Spleen (tissue), 7 donors: ENCODE data around the gene GNG4.

Experiments used
- CTCF ChIP-seq, 11 experiments: fragments of 200-600 bp in 7 of 11; fragments of 450-650 bp in 4 of 11; sonication (generic) in 4 of 11; IDR thresholded peaks in 8 of 11; conservative IDR thresholded peaks in 3 of 11; 1 replicate in 7 of 11; 2 replicates in 4 of 11; pipeline versions ENCODE4 v1.4.0 to v1.8.0; 2016 to 2021; ENCODE audit warnings: antibody characterized with exemption in 11 of 11, inconsistent platforms in 4 of 11, mild to moderate bottlenecking in 1 of 11
- POLR2A ChIP-seq, 3 donors: fragments of 450-650 bp; IDR thresholded peaks; one replicate each; pipeline ENCODE4 v1.5.1; 2017; ENCODE audit warnings: antibody characterized with exemption in 3 of 3, mild to moderate bottlenecking in 1 of 3
- donor health status: DM: no; HTN: no; CAD: no; lungs with moderate emphysema.
- donor health status: DM: no; HTN: no; CAD: no.
- donor health status: DM: no; HTN: no; CAD: no.

- no peak for TF ChIP-seq CTCF (IDR thresholded peaks at IDR 0.05 in 8 of 11, conservative IDR thresholded peaks at IDR 0.05 in 3 of 11)
- TF ChIP-seq POLR2A (IDR thresholded peaks at IDR 0.05) = no peak
Measured at GRCh38 chr1:235689356-235689755, 39.8 kb upstream of the GNG4 start.
